Gastroesophageal sphincter (tissue), 4 donors: ENCODE data around the gene NT5C3B. TPM values are rescaled to one million over a fixed set of nuclear protein-coding genes. Genes with fewer than 3 reads are reported as not detected.

ENCODE experiments used
- ATAC-seq: fragments of 150-250 bp; one replicate; pipeline ENCODE4 v1.9.1; 2016; ENCODE audit warnings: mild to moderate bottlenecking, moderate library complexity
- H3K27ac ChIP-seq, 4 donors: fragments of 200-600 bp; sonication (generic) in 3 of 4; 1 replicate in 3 of 4; 2 replicates in 1 of 4; pipeline ENCODE4 v1.5.1; 2016 to 2019
- H3K27me3 ChIP-seq: fragments of 200-600 bp; sonication (generic); one replicate; pipeline ENCODE4 v1.5.1; 2019
- H3K36me3 ChIP-seq, 2 donors: fragments of 200-600 bp; sonication (generic); one replicate each; pipeline ENCODE4 v1.5.1; 2019; ENCODE audit warnings: control low read depth in 1 of 2
- H3K4me1 ChIP-seq, 3 donors: fragments of 200-600 bp; sonication (generic); 1 replicate in 2 of 3; 2 replicates in 1 of 3; pipeline ENCODE4 v1.5.1; 2016 to 2019; ENCODE audit warnings: control low read depth in 2 of 3
- H3K4me3 ChIP-seq, 2 donors: fragments of 200-600 bp; sonication (generic); one replicate each; pipeline ENCODE4 v1.5.1; 2019; ENCODE audit warnings: mild to moderate bottlenecking in 1 of 2, moderate library complexity in 1 of 2
- H3K9me3 ChIP-seq, 3 donors: fragments of 200-600 bp; sonication (generic); one replicate each; pipeline ENCODE4 v1.5.1; 2017 to 2019; ENCODE audit warnings: control low read depth in 2 of 3
- EP300 ChIP-seq: sonication (generic); formaldehyde crosslinking; IDR thresholded peaks from one replicate; pipeline ENCODE4 v1.6.1; 2017; ENCODE audit warnings: antibody characterized with exemption, mild to moderate bottlenecking
- POLR2A ChIP-seq, 2 donors: fragments of 450-650 bp; IDR thresholded peaks; one replicate each; pipeline ENCODE4 v1.6.1; 2017; ENCODE audit warnings: antibody characterized with exemption in 2 of 2, mild to moderate bottlenecking in 2 of 2, moderate library complexity in 1 of 2
- POLR2AphosphoS5 ChIP-seq: sonication (generic); formaldehyde crosslinking; IDR thresholded peaks from one replicate; pipeline ENCODE4 v1.6.1; 2017; ENCODE audit warnings: antibody characterized with exemption
- WGBS, 2 donors: methylation state at CpG; one replicate each; pipeline ENCODE4 v1.1.5; 2018; ENCODE audit warnings: low coverage in 1 of 2; 5-methylcytosine and 5-hydroxymethylcytosine counted together
- total RNA-seq, 4 donors: library from RNA; depleted of rRNA; stranded (reverse); fragments of >200 nt; gene quantifications; one replicate each; pipeline ENCODE4 v1.1.0, GENCODE V29; 2016
- TF ChIP-seq, protein P1 (sequence below), 4 experiments: fragments of 200-600 bp in 2 of 4; fragments of 450-650 bp in 2 of 4; sonication (generic) in 1 of 4; IDR thresholded peaks; one replicate each; pipeline ENCODE4 v1.5.1; 2017 to 2019; ENCODE audit warnings: antibody characterized with exemption in 4 of 4, mild to moderate bottlenecking in 2 of 4, moderate library complexity in 2 of 4

NT5C3B gene
- total RNA-seq, 4 donors from 2014 or later, result 64.8 to 83.7 (median 71.5) TPM

GRCh38 chr17:41873559-41874292 is 37.7 kb upstream of the NT5C3B start:
- ATAC-seq, result no peak
- Histone ChIP-seq H3K4me1 (no peaks in the 10 kb centered on the region), H3K36me3 (peaks cover 0 to 93% of the 10 kb centered on the region in 2 donors), H3K9me3 (no peaks in the 10 kb centered on the region), H3K27ac (no peak overlapping the region), H3K27me3 (no peaks in the 10 kb centered on the region), H3K4me3 (no peak overlapping the region)
- TF ChIP-seq POLR2A (IDR thresholded peaks at IDR 0.05), result no peak
- TF ChIP-seq, protein P1, sequence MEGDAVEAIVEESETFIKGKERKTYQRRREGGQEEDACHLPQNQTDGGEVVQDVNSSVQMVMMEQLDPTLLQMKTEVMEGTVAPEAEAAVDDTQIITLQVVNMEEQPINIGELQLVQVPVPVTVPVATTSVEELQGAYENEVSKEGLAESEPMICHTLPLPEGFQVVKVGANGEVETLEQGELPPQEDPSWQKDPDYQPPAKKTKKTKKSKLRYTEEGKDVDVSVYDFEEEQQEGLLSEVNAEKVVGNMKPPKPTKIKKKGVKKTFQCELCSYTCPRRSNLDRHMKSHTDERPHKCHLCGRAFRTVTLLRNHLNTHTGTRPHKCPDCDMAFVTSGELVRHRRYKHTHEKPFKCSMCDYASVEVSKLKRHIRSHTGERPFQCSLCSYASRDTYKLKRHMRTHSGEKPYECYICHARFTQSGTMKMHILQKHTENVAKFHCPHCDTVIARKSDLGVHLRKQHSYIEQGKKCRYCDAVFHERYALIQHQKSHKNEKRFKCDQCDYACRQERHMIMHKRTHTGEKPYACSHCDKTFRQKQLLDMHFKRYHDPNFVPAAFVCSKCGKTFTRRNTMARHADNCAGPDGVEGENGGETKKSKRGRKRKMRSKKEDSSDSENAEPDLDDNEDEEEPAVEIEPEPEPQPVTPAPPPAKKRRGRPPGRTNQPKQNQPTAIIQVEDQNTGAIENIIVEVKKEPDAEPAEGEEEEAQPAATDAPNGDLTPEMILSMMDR (IDR thresholded peaks at IDR 0.05), result no peak
- no peak for TF ChIP-seq POLR2AphosphoS5
- 82 to 89% methylated on average over 1 to 2 of the region's 10 CpGs for WGBS, 2 donors

DNA sequence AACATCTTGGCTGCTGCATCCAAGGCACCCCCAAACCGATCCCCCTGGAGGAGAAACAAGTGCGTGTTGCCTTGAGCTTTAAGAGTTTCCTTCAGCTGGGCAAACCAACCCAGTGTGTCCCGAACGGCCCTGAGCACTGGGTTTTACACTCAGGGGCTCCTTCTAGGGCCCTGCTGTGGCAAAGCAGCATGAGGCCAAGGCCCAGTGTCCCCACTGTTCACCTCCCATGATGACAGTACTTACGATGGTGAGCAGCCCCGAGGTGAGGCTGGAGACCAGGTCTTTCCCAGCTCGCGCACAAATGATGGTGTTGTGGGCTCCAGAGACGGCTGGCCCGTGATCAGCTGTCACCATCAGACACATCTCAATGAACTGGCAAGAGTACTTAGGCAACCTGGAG is 35.8 kb upstream of the NT5C3B start:
- Histone ChIP-seq H3K27ac (no peak overlapping the region), H3K36me3 (peaks cover 0 to 90% of the 10 kb centered on the region in 2 donors), H3K4me3 (no peak overlapping the region), H3K9me3 (no peaks in the 10 kb centered on the region), H3K4me1 (no peaks in the 10 kb centered on the region), H3K27me3 (no peaks in the 10 kb centered on the region)
- no peak for TF ChIP-seq EP300
- no peak for TF ChIP-seq POLR2AphosphoS5
- TF ChIP-seq, protein P1 (IDR thresholded peaks at IDR 0.05), result no peak
- TF ChIP-seq POLR2A (IDR thresholded peaks at IDR 0.05), result no peak
- ATAC-seq, result no peak
- WGBS, 2 donors, result 93 to 100% methylated on average over 5 of the region's 10 CpGs

DNA sequence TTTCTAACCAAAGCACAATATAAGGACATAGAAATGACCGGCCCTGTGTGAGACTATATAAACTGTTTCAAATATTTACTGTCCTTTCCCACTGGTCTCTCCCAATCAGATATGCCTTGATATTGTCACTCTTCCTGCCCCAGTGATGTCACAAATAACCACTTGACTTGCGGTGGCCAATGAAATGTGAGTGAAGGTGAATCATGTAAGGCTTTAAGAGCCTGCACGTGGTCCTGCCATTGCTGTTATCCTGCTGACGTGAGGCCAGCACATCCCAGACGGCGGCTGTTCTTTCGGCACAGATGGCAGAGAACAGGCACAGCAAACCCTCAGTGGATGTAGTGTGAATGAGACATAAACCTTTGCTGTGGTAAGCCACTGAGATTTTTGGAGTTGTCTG is 34.6 kb upstream of the NT5C3B start:
- peaks cover 0 to under 1% (median 0%) of the 10 kb centered on the region in 3 donors for H3K4me1 ChIP-seq
- no peaks in the 10 kb centered on the region for H3K27me3 ChIP-seq
- TF ChIP-seq POLR2AphosphoS5, result no peak
- WGBS, 2 donors, result 74% methylated on average over 5 of the region's 7 CpGs; no CpG with 5 or more reads in 1 of the 2 donors
- no peak overlapping the region for H3K4me3 ChIP-seq
- no peak overlapping the region for H3K27ac ChIP-seq
- no peak for ATAC-seq
- no peaks in the 10 kb centered on the region for H3K9me3 ChIP-seq
- H3K36me3 ChIP-seq, result peaks cover 0 to 84% of the 10 kb centered on the region in 2 donors

GRCh38 chr17:41870097-41870496 is 34.1 kb upstream of the NT5C3B start:
- TF ChIP-seq EP300, result no peak
- no peak for TF ChIP-seq POLR2A (IDR thresholded peaks at IDR 0.05)
- TF ChIP-seq, protein P1 (IDR thresholded peaks at IDR 0.05), result no peak
- no peak for TF ChIP-seq POLR2AphosphoS5
- no peak overlapping the region for H3K4me3 ChIP-seq
- 94 to 100% methylated on average over 1 to 2 of the region's 2 CpGs for WGBS, 2 donors
- H3K4me1 ChIP-seq, result peaks cover 0 to 4% (median 0%) of the 10 kb centered on the region in 3 donors
- H3K9me3 ChIP-seq, result no peaks in the 10 kb centered on the region
- no peak overlapping the region for H3K27ac ChIP-seq
- no peaks in the 10 kb centered on the region for H3K27me3 ChIP-seq
- peaks cover 0 to 84% of the 10 kb centered on the region in 2 donors for H3K36me3 ChIP-seq
- no peak for ATAC-seq

DNA sequence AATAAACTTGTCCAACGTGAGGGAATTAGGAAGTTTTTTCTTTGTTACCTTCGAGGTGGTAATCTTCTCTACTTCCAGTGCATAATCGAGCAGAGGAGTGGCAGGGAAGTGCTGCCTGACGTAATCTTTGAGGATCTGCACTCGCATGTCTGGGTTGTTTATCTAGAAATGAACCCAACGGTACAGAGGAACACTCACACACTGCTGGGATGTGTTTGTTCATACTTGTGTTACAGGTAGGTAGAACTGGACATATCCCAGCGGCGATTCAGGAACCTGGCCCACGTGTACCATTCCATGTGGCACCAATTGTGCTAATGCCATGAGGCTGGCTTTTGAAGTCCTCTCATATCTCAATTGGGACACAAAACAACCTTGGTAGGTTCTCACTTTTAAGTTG is 33.4 kb upstream of the NT5C3B start:
- ATAC-seq, result no peak
- 41 to 63% methylated on average over 3 to 9 of the region's 9 CpGs for WGBS, 2 donors
- H3K27ac ChIP-seq, result no peak overlapping the region
- H3K27me3 ChIP-seq, result no peaks in the 10 kb centered on the region
- peaks cover 0 to 78% of the 10 kb centered on the region in 2 donors for H3K36me3 ChIP-seq
- TF ChIP-seq POLR2A (IDR thresholded peaks at IDR 0.05) (no peak), EP300 (no peak), POLR2AphosphoS5 (no peak)
- TF ChIP-seq, protein P1 (IDR thresholded peaks at IDR 0.05), result no peak
- H3K4me1 ChIP-seq, result peaks cover 0 to 4% (median 0%) of the 10 kb centered on the region in 3 donors
- no peak overlapping the region for H3K4me3 ChIP-seq
- H3K9me3 ChIP-seq, result no peaks in the 10 kb centered on the region
